NCI-H748 treated with DMSO at 0.1 percent for 48 hours (cell line): ENCODE data around the gene RAB3IL1.

Experiments used
- DNase-seq: peaks from one replicate; lab custom pipeline; 2025; lab: John Stamatoyannopoulos, UW

RAB3IL1 gene

GRCh38 chr11:61952882-61953281, 35.5 kb upstream of the RAB3IL1 start:
- no peak for DNase-seq

- DNase-seq = no peak
These were observed 34.2 kb upstream of the RAB3IL1 start for GRCh38 chr11:61951484-61952135.

GRCh38 chr11:61950035-61950547, 32.7 kb upstream of the RAB3IL1 start, which contains the start of gene BEST1:
Gene BEST1, plus strand, starts transcription at chr11:61950351. Its CDS starts 1,456 bp downstream, at chr11:61951807.
- DNase-seq = no peak

GRCh38 chr11:61949169-61950034, 32.0 kb upstream of the RAB3IL1 start:
- DNase-seq = no peak

- DNase-seq = no peak
These were observed 31.1 kb upstream of the RAB3IL1 start for GRCh38 chr11:61948505-61948904.

- DNase-seq = peak; percentile 67
These were observed 30.3 kb upstream of the RAB3IL1 start for GRCh38 chr11:61947486-61948210.

- no peak for DNase-seq
These were observed 29.5 kb upstream of the RAB3IL1 start for GRCh38 chr11:61946894-61947293.

GRCh38 chr11:61945191-61945590, 27.8 kb upstream of the RAB3IL1 start:
- DNase-seq = no peak

- DNase-seq = no peak
These were observed 23.1 kb upstream of the RAB3IL1 start for GRCh38 chr11:61940466-61940865.

GRCh38 chr11:61935861-61936260, 18.5 kb upstream of the RAB3IL1 start:
- DNase-seq = no peak

- DNase-seq = no peak
These were observed 13.6 kb upstream of the RAB3IL1 start for GRCh38 chr11:61930933-61931332.

GRCh38 chr11:61928606-61929005, 11.2 kb upstream of the RAB3IL1 start:
- DNase-seq = no peak

- no peak for DNase-seq
These were observed 10.1 kb upstream of the RAB3IL1 start for GRCh38 chr11:61927501-61927900.

- DNase-seq = no peak
These were observed 8.9 kb upstream of the RAB3IL1 start for GRCh38 chr11:61926235-61926634.

GRCh38 chr11:61925736-61926135, 8.4 kb upstream of the RAB3IL1 start:
- DNase-seq = no peak

- DNase-seq = no peak
These were observed 6.7 kb upstream of the RAB3IL1 start for GRCh38 chr11:61924064-61924455.

- DNase-seq = no peak
These were observed 6.0 kb upstream of the RAB3IL1 start for GRCh38 chr11:61923166-61924063.

GRCh38 chr11:61922539-61922938, 5.2 kb upstream of the RAB3IL1 start:
- no peak for DNase-seq

- DNase-seq = no peak
These were observed 4.1 kb upstream of the RAB3IL1 start for GRCh38 chr11:61921446-61921845.

- DNase-seq = no peak
These were observed 2.6 kb upstream of the RAB3IL1 start for GRCh38 chr11:61919705-61920631.
